DOHH2 (cell line): ENCODE data around the gene MARF1.

Source experiments
- H3F3A ChIP-seq: fragments of 200-600 bp; sonication (generic), shearing (Covaris generic); 2 replicates; pipeline ENCODE4 v1.6.0; 2016; ENCODE audit warnings: antibody characterized with exemption, mild to moderate bottlenecking; ENCODE audit not compliant: control insufficient read depth, insufficient read depth
- H3K27ac ChIP-seq: fragments of 200-600 bp; sonication (generic); 2 replicates; pipeline ENCODE4 v1.5.1; 2014; ENCODE audit warnings: low read depth, mild to moderate bottlenecking, low read length, moderate library complexity
- H3K27me3 ChIP-seq: fragments of 200-600 bp; sonication (generic); 2 replicates; pipeline ENCODE4 v1.6.1; 2014; ENCODE audit warnings: mild to moderate bottlenecking, low read length, mixed read lengths; ENCODE audit not compliant: control insufficient read depth
- H3K36me3 ChIP-seq: fragments of 200-600 bp; sonication (generic); 2 replicates; pipeline ENCODE4 v1.6.1; 2014; ENCODE audit warnings: mild to moderate bottlenecking, low read length, moderate library complexity, mixed read lengths; ENCODE audit not compliant: control insufficient read depth
- H3K4me1 ChIP-seq: fragments of 200-600 bp; sonication (generic); 2 replicates; pipeline ENCODE4 v1.6.1; 2014; ENCODE audit warnings: mild to moderate bottlenecking, low read length, mixed read lengths; ENCODE audit not compliant: control insufficient read depth
- H3K4me2 ChIP-seq: fragments of 200-600 bp; sonication (generic); 2 replicates; pipeline ENCODE4 v1.6.0; 2014; ENCODE audit warnings: mild to moderate bottlenecking, low read length, moderate library complexity
- H3K4me3 ChIP-seq: fragments of 200-600 bp; sonication (generic); 2 replicates; pipeline ENCODE4 v1.5.1; 2014; ENCODE audit warnings: mild to moderate bottlenecking, low read length, mixed read lengths
- H3K79me2 ChIP-seq: fragments of 200-600 bp; sonication (generic); 2 replicates; pipeline ENCODE4 v1.6.1; 2014; ENCODE audit warnings: mild to moderate bottlenecking, low read length, mixed read lengths; ENCODE audit not compliant: control insufficient read depth
- H3K9me2 ChIP-seq: fragments of 200-600 bp; sonication (generic); replicated peaks from 2 replicates; pipeline ENCODE4 v1.6.1; 2014; ENCODE audit warnings: mild to moderate bottlenecking, low read length, mixed read lengths; ENCODE audit not compliant: control insufficient read depth
- H3K9me3 ChIP-seq: fragments of 200-600 bp; sonication (generic); 2 replicates; pipeline ENCODE4 v1.6.1; 2014; ENCODE audit warnings: antibody characterized with exemption, low read length, mixed read lengths; ENCODE audit not compliant: control insufficient read depth, insufficient read depth
- H4K20me1 ChIP-seq: fragments of 200-600 bp; sonication (generic); 2 replicates; pipeline ENCODE4 v1.6.0; 2014; ENCODE audit warnings: low read depth, mild to moderate bottlenecking, antibody characterized with exemption, low read length, moderate library complexity; ENCODE audit not compliant: control insufficient read depth, insufficient read depth
- CTCF ChIP-seq: fragments of 200-600 bp; sonication (generic); IDR thresholded peaks from one replicate; pipeline ENCODE4 v1.5.1; 2014; ENCODE audit warnings: antibody characterized with exemption, mild to moderate bottlenecking, low read depth, low read length; ENCODE audit not compliant: poor library complexity, severe bottlenecking
- EZH2phosphoT487 ChIP-seq: fragments of 200-600 bp; sonication (generic); IDR thresholded peaks from 2 replicates; pipeline ENCODE4 v1.6.1; 2017; ENCODE audit warnings: borderline replicate concordance, mild to moderate bottlenecking, antibody characterized with exemption, low read length, moderate library complexity, mixed read lengths

MARF1 gene

GRCh38 chr16:15553313-15554088 lies 89.5 kb downstream of the MARF1 start:
- peaks cover 3% of the 10 kb centered on the region for H3K27me3 ChIP-seq
- no peaks in the 10 kb centered on the region for H3K36me3 ChIP-seq
- no peak overlapping the region for H3K27ac ChIP-seq
- no peak overlapping the region for H3K4me2 ChIP-seq
- H3F3A ChIP-seq, result no peaks in the 10 kb centered on the region
- H3K79me2 ChIP-seq, result no peaks in the 10 kb centered on the region
- TF ChIP-seq CTCF (no peak), EZH2phosphoT487 (no peak)
- H3K4me3 ChIP-seq, result no peak overlapping the region
- no peaks in the 10 kb centered on the region for H3K9me3 ChIP-seq
- H3K9me2 ChIP-seq, result no peaks in the 10 kb centered on the region
- H4K20me1 ChIP-seq, result no peaks in the 10 kb centered on the region
- peaks cover 10% of the 10 kb centered on the region for H3K4me1 ChIP-seq

- H3K9me3 ChIP-seq, result no peaks in the 10 kb centered on the region
- H3K4me3 ChIP-seq, result no peak overlapping the region
- H3K79me2 ChIP-seq, result no peaks in the 10 kb centered on the region
- no peaks in the 10 kb centered on the region for H3K9me2 ChIP-seq
- TF ChIP-seq EZH2phosphoT487, result no peak
- no peak for TF ChIP-seq CTCF
- no peak overlapping the region for H3K27ac ChIP-seq
- H3K27me3 ChIP-seq, result peaks cover 9% of the 10 kb centered on the region
- H4K20me1 ChIP-seq, result no peaks in the 10 kb centered on the region
- no peak overlapping the region for H3K4me2 ChIP-seq
- H3K36me3 ChIP-seq, result no peaks in the 10 kb centered on the region
- H3K4me1 ChIP-seq, result peaks cover 10% of the 10 kb centered on the region
- no peaks in the 10 kb centered on the region for H3F3A ChIP-seq
These were observed 90.4 kb downstream of the MARF1 start for GRCh38 chr16:15552507-15552906.

GRCh38 chr16:15548482-15548891 lies 94.5 kb downstream of the MARF1 start:
- no peak overlapping the region for H3K4me3 ChIP-seq
- no peaks in the 10 kb centered on the region for H3F3A ChIP-seq
- TF ChIP-seq EZH2phosphoT487 (no peak), CTCF (no peak)
- no peaks in the 10 kb centered on the region for H3K79me2 ChIP-seq
- H3K9me3 ChIP-seq, result no peaks in the 10 kb centered on the region; the same call in 1 of the 2 replicates
- H3K9me2 ChIP-seq, result no peaks in the 10 kb centered on the region
- no peak overlapping the region for H3K4me2 ChIP-seq
- no peak overlapping the region for H3K27ac ChIP-seq
- no peaks in the 10 kb centered on the region for H3K36me3 ChIP-seq
- H3K27me3 ChIP-seq, result peaks cover 22% of the 10 kb centered on the region
- H3K4me1 ChIP-seq, result peaks cover 10% of the 10 kb centered on the region
- H4K20me1 ChIP-seq, result no peaks in the 10 kb centered on the region
